K562 (cell line): ENCODE results near the gene DNAAF1.
A peak's percentile ranks its signal among the peaks of the same experiment; 100 is the strongest.

Source experiments
- GABPB2 ChIP-seq: fragments of 250-450 bp; sonication (Bioruptor Pico); conservative IDR thresholded peaks from 2 replicates; pipeline ENCODE4 v1.5.1; 2021; ENCODE audit warnings: mild to moderate bottlenecking
- ILF3 ChIP-seq: fragments of 450-650 bp; IDR thresholded peaks from 2 replicates; pipeline ENCODE4 v1.6.1; 2018; ENCODE audit warnings: antibody characterized with exemption, mild to moderate bottlenecking, moderate library complexity, borderline replicate concordance
- L3MBTL2 ChIP-seq: fragments of 450-650 bp; IDR thresholded peaks from 2 replicates; pipeline ENCODE4 v1.6.1; 2016; ENCODE audit warnings: mild to moderate bottlenecking, moderate library complexity
- NFIC ChIP-seq: fragments of 450-650 bp; IDR thresholded peaks from 2 replicates; pipeline ENCODE4 v1.6.1; 2017; ENCODE audit warnings: mild to moderate bottlenecking, inconsistent platforms
- NR3C1 ChIP-seq: sonication (generic); formaldehyde crosslinking; IDR thresholded peaks from 2 replicates; pipeline ENCODE4 v1.8.1; 2022; ENCODE audit warnings: missing genetic modification reagents
- POLR2A ChIP-seq: fragments of 450-650 bp; conservative IDR thresholded peaks from 2 replicates; pipeline ENCODE4 v1.6.1; 2016
- SIRT6 ChIP-seq: IDR thresholded peaks from one replicate; pipeline ENCODE4 v1.6.1; 2012; ENCODE audit warnings: low read depth, mild to moderate bottlenecking, control low read depth, inconsistent platforms, low read length, moderate library complexity
- SUPT5H ChIP-seq: fragments of 450-650 bp; IDR thresholded peaks from 2 replicates; pipeline ENCODE4 v1.6.1; 2016
- ZNF175 ChIP-seq: fragments of 200-800 bp; sonication (Bioruptor generic); IDR thresholded peaks from 2 replicates; pipeline ENCODE4 v1.6.1; 2016; ENCODE audit warnings: low read depth, mild to moderate bottlenecking, missing genetic modification characterization, missing compliant biosample characterization
- TF ChIP-seq, protein P1 (sequence below): IDR thresholded peaks from 2 replicates; pipeline ENCODE4 v1.6.1; 2012; ENCODE audit warnings: low read depth, low read length, improper control_type of control experiment, borderline replicate concordance
- TF ChIP-seq, protein P2 (sequence below): fragments of 250-450 bp; sonication (Bioruptor Pico); IDR thresholded peaks from 2 replicates; pipeline ENCODE4 v1.8.0; 2022; ENCODE audit warnings: inconsistent platforms, mild to moderate bottlenecking, moderate library complexity, borderline replicate concordance

DNA sequence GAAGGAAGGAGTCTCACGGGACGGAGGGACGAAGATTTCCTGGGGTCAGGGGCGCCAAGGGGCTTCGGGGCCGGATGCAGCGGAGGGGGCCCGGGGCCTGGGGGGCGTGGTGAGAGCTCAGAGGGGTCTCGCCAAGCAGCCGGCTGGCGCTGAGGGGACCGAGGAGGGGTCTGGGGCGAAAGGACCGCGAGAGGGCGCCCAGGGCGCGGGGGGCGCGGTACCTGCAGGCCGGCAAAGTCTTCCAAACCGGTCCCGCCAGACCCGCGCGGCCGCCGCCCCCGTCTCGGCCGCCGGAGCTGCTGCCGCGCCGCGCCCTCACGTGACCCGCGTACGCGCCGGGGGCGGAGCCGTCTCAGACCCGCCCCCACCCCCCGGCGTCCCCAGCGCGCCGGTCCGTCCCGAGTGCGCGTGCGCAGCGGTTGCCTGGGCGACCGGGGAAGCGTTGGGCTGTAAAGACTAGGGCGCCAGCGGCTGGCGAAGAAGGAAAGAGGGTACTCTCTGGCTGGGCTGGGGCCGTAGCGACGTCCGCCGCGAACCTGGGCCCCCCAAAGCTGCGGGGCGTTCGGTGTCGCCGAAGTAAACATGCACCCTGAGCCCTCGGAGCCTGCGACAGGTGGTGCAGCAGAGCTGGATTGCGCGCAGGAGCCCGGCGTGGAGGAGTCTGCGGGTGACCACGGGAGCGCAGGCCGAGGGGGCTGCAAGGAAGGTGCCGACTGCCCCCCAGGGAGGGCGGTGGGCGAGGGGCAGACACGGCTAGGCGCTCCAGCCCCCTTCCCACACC is at the start of gene DNAAF1, which contains the start of gene HSDL1:
- TF ChIP-seq POLR2A: peak; percentile 55; the same call in 1 of the 2 replicates
- TF ChIP-seq ZNF175 (CRISPR knock-in tag): no peak
- TF ChIP-seq ILF3: no peak
- TF ChIP-seq SUPT5H: 0 out of 2 replicates have a peak, but pooled peaks have one; percentile 30
- TF ChIP-seq, protein P1, sequence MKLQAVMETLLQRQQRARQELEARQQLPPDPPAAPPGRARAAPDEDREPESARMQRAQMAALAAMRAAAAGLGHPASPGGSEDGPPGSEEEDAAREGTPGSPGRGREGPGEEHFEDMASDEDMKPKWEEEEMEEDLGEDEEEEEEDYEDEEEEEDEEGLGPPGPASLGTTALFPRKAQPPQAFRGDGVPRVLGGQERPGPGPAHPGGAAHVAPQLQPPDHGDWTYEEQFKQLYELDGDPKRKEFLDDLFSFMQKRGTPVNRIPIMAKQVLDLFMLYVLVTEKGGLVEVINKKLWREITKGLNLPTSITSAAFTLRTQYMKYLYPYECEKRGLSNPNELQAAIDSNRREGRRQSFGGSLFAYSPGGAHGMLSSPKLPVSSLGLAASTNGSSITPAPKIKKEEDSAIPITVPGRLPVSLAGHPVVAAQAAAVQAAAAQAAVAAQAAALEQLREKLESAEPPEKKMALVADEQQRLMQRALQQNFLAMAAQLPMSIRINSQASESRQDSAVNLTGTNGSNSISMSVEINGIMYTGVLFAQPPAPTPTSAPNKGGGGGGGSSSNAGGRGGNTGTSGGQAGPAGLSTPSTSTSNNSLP: no peak
- no peak for TF ChIP-seq NFIC
- no peak for TF ChIP-seq NR3C1 (CRISPR knock-in tag)
- no peak for TF ChIP-seq SIRT6
- peak; percentile 43; the same call in 1 of the 2 replicates for TF ChIP-seq L3MBTL2
- no peak for TF ChIP-seq GABPB2
- TF ChIP-seq, protein P2, sequence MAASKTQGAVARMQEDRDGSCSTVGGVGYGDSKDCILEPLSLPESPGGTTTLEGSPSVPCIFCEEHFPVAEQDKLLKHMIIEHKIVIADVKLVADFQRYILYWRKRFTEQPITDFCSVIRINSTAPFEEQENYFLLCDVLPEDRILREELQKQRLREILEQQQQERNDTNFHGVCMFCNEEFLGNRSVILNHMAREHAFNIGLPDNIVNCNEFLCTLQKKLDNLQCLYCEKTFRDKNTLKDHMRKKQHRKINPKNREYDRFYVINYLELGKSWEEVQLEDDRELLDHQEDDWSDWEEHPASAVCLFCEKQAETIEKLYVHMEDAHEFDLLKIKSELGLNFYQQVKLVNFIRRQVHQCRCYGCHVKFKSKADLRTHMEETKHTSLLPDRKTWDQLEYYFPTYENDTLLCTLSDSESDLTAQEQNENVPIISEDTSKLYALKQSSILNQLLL (CRISPR knock-in tag): no peak
